MM.1S (cell line): ENCODE data around the gene PNPLA3.

Experiments used
- CTCF ChIP-seq: fragments of 300-600 bp; sonication (generic); IDR thresholded peaks from 2 replicates; pipeline ENCODE4 v1.5.1; 2016; ENCODE audit warnings: antibody characterized with exemption, low read length, mixed read lengths
- EZH2 ChIP-seq: fragments of 300-600 bp; sonication (generic); optimal IDR thresholded peaks from 2 replicates; pipeline ENCODE3; 2017; ENCODE audit warnings: low read depth, mild to moderate bottlenecking, antibody characterized with exemption, low read length, mixed read lengths
- EZH2phosphoT487 ChIP-seq: fragments of 300-600 bp; sonication (generic); IDR thresholded peaks from 2 replicates; pipeline ENCODE4 v1.6.1; 2018; ENCODE audit warnings: antibody characterized with exemption, low read length

- TF ChIP-seq CTCF (no peak), EZH2phosphoT487 (no peak), EZH2 (no peak)
These were observed 72.2 kb downstream of the PNPLA3 start for GRCh38 chr22:43995798-43996169.
